Adrenal gland (tissue), 12 donors: ENCODE results near the gene INPP5A. TPM values are rescaled to one million over a fixed set of nuclear protein-coding genes. Genes with fewer than 3 reads are reported as not detected.

Source experiments
- DNase-seq, 7 donors: peaks; one replicate each; pipeline ENCODE4 v3.0.0-alpha.2; 2019 to 2020
- H3K27ac ChIP-seq, 5 donors: fragments of 200-600 bp; sonication (generic) in 4 of 5; 1 replicate in 3 of 5; 2 replicates in 2 of 5; pipeline versions ENCODE4 v1.5.1 to v1.8.0; 2016 to 2020; ENCODE audit warnings: mild to moderate bottlenecking in 1 of 5
- H3K27me3 ChIP-seq: fragments of 200-600 bp; 2 replicates; pipeline ENCODE4 v1.8.0; 2021
- H3K36me3 ChIP-seq, 2 donors: fragments of 200-600 bp; replicated peaks in 1 of 2; 1 replicate in 1 of 2; 2 replicates in 1 of 2; pipeline versions ENCODE4 v1.5.1 to v1.8.0; 2018 to 2022
- H3K4me1 ChIP-seq, 2 donors: fragments of 200-600 bp; replicated peaks in 1 of 2; 1 replicate in 1 of 2; 2 replicates in 1 of 2; pipeline versions ENCODE4 v1.5.1 to v1.8.0; 2018 to 2021
- H3K4me3 ChIP-seq, 4 donors: fragments of 200-600 bp; sonication (generic) in 3 of 4; one replicate each; pipeline ENCODE4 v1.5.1; 2016 to 2018
- H3K9me3 ChIP-seq, 3 donors: fragments of 200-600 bp; sonication (generic) in 1 of 3; replicated peaks in 1 of 3; 1 replicate in 2 of 3; 2 replicates in 1 of 3; pipeline versions ENCODE4 v1.5.1 to v1.8.0; 2016 to 2021
- POLR2A ChIP-seq, 2 donors: fragments of 450-650 bp; IDR thresholded peaks; one replicate each; pipeline ENCODE4 v1.6.1; 2017; ENCODE audit warnings: antibody characterized with exemption in 2 of 2, mild to moderate bottlenecking in 2 of 2, moderate library complexity in 1 of 2
- WGBS, 4 donors: extraction: QIAGEN DNeasy Blood & Tissue Kit in 2 of 4; methylation state at CpG; one replicate each; pipeline versions ENCODE4 v1.1.5 to v1.1.7; 2013 to 2017; 5-methylcytosine and 5-hydroxymethylcytosine counted together
- intact Hi-C, 2 donors: fragments of 100-400 bp; cut with DNase I; formaldehyde crosslinking; loops; one replicate each; pipeline versions ENCODE4 v1.14.1 to v1.15.0; 2022 to 2023
- polyA plus RNA-seq, 3 donors: library from polyadenylated mRNA; stranded (reverse); fragments of 200-250 nt in 2 of 3; fragments of 350-450 nt in 1 of 3; fragmentation: Illumina TruSeq in 1 of 3; extraction: RNeasy Lipid Tissue Mini Kit (QIAGEN cat#74804) in 1 of 3; gene quantifications; one replicate each; pipeline ENCODE4 v1.2.3, GENCODE V29; 2013 to 2014
- total RNA-seq, 9 donors: library from RNA; depleted of rRNA in 4 of 9; stranded (reverse); fragments of >200 nt in 4 of 9; fragments of 120-200 nt in 1 of 9; fragmentation: NEBNext Ultra II Directional in 1 of 9; extraction: Animal tissue kit (Norgen Biotek cat#: 25700) in 1 of 9; gene quantifications; one replicate each; pipeline versions ENCODE4 v1.1.0 to v1.2.4, GENCODE V29; 2013 to 2023
- TF ChIP-seq, protein P1 (sequence below), 6 experiments: fragments of 450-650 bp in 4 of 6; fragments of 200-600 bp in 2 of 6; sonication (generic) in 1 of 6; IDR thresholded peaks; 1 replicate in 5 of 6; 2 replicates in 1 of 6; pipeline versions ENCODE4 v1.5.1 to v1.8.0; 2016 to 2021; ENCODE audit warnings: antibody characterized with exemption in 6 of 6, mild to moderate bottlenecking in 2 of 6, moderate library complexity in 1 of 6
- donor health status: healthy with polysubstance abuse.
- donor health status: Bipolar disorder and iron deficiency.
- donor health status: DM: yes; HTN: yes; CAD: no.
- donor health status: DM: no; HTN: no; CAD: no.
- donor health status: DM: no; HTN: no; CAD: no.
- donor health status: DM: yes; HTN: yes; CAD: no.

INPP5A gene
- total and polyA plus RNA-seq, 12 donors = 13.5 to 62.9 (median 37.5) TPM

DNA sequence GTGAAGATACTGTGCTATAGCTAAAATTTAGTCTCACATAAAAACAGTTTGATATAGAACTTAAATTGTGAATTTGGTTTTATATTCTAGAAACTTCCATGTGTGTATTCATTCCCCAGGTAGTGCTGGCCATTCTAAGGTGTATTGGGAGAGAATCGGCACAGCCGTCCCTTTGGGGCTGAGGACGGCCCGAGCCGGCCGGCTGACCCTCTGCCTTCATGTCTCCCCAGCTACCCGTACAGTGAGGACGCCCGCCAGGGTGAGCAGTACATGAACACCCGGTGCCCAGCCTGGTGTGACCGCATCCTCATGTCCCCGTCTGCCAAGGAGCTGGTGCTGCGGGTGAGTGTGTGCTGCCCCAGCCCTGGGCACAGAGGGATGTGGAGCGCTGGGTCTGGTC is 239.9 kb downstream of the INPP5A start:
- 95 to 97% (median 97%) methylated on average over 9 to 14 of the region's 14 CpGs for WGBS, 4 donors
- DNase-seq = no peak
- H3K4me3 ChIP-seq = no peak overlapping the region
- H3K27ac ChIP-seq = no peak overlapping the region
- H3K4me1 ChIP-seq = no peaks in the 10 kb centered on the region
- intact Hi-C loops = no loop called here
- peaks cover 0 to 18% of the 10 kb centered on the region in 2 donors for H3K36me3 ChIP-seq
- no peak for TF ChIP-seq POLR2A (IDR thresholded peaks at IDR 0.05)
- TF ChIP-seq, protein P1, sequence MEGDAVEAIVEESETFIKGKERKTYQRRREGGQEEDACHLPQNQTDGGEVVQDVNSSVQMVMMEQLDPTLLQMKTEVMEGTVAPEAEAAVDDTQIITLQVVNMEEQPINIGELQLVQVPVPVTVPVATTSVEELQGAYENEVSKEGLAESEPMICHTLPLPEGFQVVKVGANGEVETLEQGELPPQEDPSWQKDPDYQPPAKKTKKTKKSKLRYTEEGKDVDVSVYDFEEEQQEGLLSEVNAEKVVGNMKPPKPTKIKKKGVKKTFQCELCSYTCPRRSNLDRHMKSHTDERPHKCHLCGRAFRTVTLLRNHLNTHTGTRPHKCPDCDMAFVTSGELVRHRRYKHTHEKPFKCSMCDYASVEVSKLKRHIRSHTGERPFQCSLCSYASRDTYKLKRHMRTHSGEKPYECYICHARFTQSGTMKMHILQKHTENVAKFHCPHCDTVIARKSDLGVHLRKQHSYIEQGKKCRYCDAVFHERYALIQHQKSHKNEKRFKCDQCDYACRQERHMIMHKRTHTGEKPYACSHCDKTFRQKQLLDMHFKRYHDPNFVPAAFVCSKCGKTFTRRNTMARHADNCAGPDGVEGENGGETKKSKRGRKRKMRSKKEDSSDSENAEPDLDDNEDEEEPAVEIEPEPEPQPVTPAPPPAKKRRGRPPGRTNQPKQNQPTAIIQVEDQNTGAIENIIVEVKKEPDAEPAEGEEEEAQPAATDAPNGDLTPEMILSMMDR (IDR thresholded peaks at IDR 0.05) = no peak
- no peaks in the 10 kb centered on the region for H3K9me3 ChIP-seq
- H3K27me3 ChIP-seq = no peaks in the 10 kb centered on the region

DNA sequence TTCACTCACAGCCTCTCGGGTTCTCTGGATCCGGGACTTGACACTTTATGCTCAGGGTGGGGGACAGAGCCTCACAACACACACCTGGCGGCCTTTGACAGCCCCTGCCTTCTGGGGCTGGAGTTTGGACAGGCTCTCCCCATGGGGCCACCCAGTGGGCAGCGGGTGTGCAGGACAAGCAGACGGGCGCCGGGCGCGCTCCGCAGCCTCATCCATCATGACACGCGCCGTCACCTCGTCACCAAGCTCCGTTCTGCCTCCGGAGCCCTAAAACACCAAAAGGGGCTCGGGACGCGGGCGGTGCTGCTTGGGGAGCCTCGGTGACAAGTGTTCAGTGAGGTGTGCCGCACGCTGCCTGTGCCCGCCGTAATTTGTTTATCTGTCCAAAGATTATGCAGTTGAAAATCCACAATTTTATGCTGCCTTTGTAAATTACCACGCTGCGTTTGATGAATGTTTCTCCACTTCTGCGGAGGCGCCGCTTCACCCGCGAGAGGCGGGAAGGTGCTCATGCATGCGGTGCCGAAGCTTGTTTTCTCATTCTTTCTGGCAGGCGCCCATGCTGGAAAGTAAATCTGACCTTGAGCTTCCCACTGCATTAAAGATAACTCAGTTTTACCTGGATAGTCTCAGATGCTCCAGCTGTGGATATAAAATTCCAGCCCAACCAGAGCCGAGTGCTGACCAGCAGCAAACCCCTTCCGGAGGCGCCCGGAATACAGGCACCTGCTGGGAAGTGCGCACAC is 242.1 kb downstream of the INPP5A start:
- intact Hi-C loops = no loop called here
- Histone ChIP-seq H3K27ac (no peak overlapping the region), H3K9me3 (no peaks in the 10 kb centered on the region), H3K4me3 (no peak overlapping the region), H3K4me1 (no peaks in the 10 kb centered on the region), H3K36me3 (peaks cover 0 to 23% of the 10 kb centered on the region in 2 donors), H3K27me3 (peaks cover 15% of the 10 kb centered on the region)
- TF ChIP-seq, protein P1 (IDR thresholded peaks at IDR 0.05) = no peak
- TF ChIP-seq POLR2A (IDR thresholded peaks at IDR 0.05) = no peak
- WGBS, 4 donors = 94 to 97% (median 96%) methylated on average over 31 to 41 of the region's 41 CpGs
- DNase-seq = no peak

DNA sequence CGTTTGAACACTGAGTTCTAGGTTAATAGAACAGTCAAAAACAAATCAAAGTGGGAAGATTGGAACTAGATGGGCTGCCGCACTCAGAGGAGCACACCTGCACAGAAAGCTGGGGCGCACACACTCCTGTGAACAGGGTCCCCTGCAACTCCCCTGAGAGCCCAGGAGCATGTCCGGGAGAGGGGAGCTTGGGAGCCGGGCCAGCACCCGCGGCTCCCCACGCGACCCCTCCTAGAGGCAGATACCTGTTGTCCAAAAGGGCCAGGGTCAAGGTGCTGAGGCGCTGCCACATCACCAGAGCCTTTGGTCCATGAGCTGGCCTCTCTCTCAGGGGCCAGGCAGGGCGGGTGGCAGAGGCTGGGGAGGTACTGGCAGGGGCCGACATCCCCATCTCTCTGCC is 242.8 kb downstream of the INPP5A start:
- H3K36me3 ChIP-seq = peaks cover 0 to 23% of the 10 kb centered on the region in 2 donors
- no peaks in the 10 kb centered on the region for H3K4me1 ChIP-seq
- intact Hi-C loops = no loop called here
- peaks cover 22% of the 10 kb centered on the region for H3K27me3 ChIP-seq
- TF ChIP-seq POLR2A (IDR thresholded peaks at IDR 0.05) = no peak
- TF ChIP-seq, protein P1 (IDR thresholded peaks at IDR 0.05) = no peak
- 88 to 92% (median 90%) methylated on average over 3 to 12 of the region's 12 CpGs for WGBS, 4 donors
- no peak overlapping the region for H3K4me3 ChIP-seq
- no peak overlapping the region for H3K27ac ChIP-seq
- DNase-seq = no peak
- H3K9me3 ChIP-seq = no peaks in the 10 kb centered on the region

DNA sequence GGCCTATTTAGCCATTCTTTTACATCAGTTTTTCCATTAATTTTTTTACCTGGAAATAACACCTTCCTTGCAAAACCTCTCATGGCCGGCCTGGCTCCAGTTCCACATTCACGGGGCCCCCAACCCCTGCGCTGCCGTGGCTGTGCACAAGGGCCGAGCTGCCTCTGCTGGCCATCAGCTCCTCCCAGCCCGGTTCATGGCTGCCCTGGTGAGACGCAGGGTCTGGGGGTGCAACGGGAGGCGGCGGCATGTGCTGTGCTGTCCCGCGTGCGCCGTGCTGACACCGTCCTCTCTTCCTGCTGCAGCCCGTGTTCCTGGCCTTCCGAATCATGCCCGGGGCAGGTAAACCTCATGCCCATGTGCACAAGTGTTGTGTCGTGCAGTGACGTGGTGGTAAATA is 244.0 kb downstream of the INPP5A start:
- WGBS, 4 donors = 96 to 99% (median 97%) methylated on average over 12 to 20 of the region's 20 CpGs
- no peak overlapping the region for H3K4me3 ChIP-seq
- no peak for DNase-seq
- intact Hi-C loops = no loop called here
- H3K4me1 ChIP-seq = peaks cover 0 to 3% of the 10 kb centered on the region in 2 donors
- no peaks in the 10 kb centered on the region for H3K9me3 ChIP-seq
- no peak overlapping the region for H3K27ac ChIP-seq
- H3K36me3 ChIP-seq = peaks cover 0 to 23% of the 10 kb centered on the region in 2 donors
- TF ChIP-seq, protein P1 (IDR thresholded peaks at IDR 0.05) = no peak
- no peak for TF ChIP-seq POLR2A (IDR thresholded peaks at IDR 0.05)
- H3K27me3 ChIP-seq = peaks cover 29% of the 10 kb centered on the region
